Transverse colon (tissue), 4 donors: Measurements from ENCODE around the gene GNA15.

ENCODE experiments used
- CTCF ChIP-seq, 5 experiments: fragments of 200-600 bp in 3 of 5; fragments of 450-650 bp in 2 of 5; sonication (generic) in 3 of 5; IDR thresholded peaks; 1 replicate in 2 of 5; 2 replicates in 3 of 5; pipeline ENCODE4 v1.5.1; 2016 to 2017; ENCODE audit warnings: antibody characterized with exemption in 5 of 5, inconsistent platforms in 3 of 5, mild to moderate bottlenecking in 2 of 5, moderate library complexity in 1 of 5
- POLR2AphosphoS5 ChIP-seq, 3 donors: sonication (generic); formaldehyde crosslinking; IDR thresholded peaks; one replicate each; pipeline ENCODE4 v1.6.1; 2016; ENCODE audit warnings: antibody characterized with exemption in 3 of 3

- TF ChIP-seq CTCF (IDR thresholded peaks at IDR 0.05), result no peak
- TF ChIP-seq POLR2AphosphoS5 (IDR thresholded peaks at IDR 0.05), result no peak
Observed at GRCh38 chr19:3192684-3193083, 56.9 kb downstream of the GNA15 start.
